AG09309 (cell line): ENCODE results near the gene VTI1B.
A peak's percentile ranks its signal among the peaks of the same experiment; 100 is the strongest.
"Not testable (repeated sequence)": the region's sequence is repeated elsewhere in the genome, so short reads cannot be mapped to it uniquely, and the experiment has no call there.

Experiments
- DNase-seq: peaks from one replicate; pipeline ENCODE4 v3.0.0-alpha.2; 2010; ENCODE audit warnings: low read depth
- H3K4me3 ChIP-seq: 2 replicates; pipeline ENCODE4 v1.5.1; 2011; ENCODE audit warnings: mild to moderate bottlenecking, low read depth, low read length, moderate library complexity; ENCODE audit not compliant: control insufficient read depth
- CTCF ChIP-seq: IDR thresholded peaks from 2 replicates; pipeline ENCODE4 v1.5.1; 2011; ENCODE audit warnings: mild to moderate bottlenecking, low read depth, low read length, inconsistent platforms; ENCODE audit not compliant: insufficient read depth, control insufficient read depth; ENCODE audit errors: missing control alignments

Gene VTI1B

GRCh38 chr14:67674480-67675218, at the start of gene VTI1B:
VTI1B (minus strand) TSS chr14:67674632; CDS start chr14:67674489, 143 bp downstream.
- DNase-seq = no peak
- peak; percentile 28 for TF ChIP-seq CTCF
- H3K4me3 ChIP-seq = peak within 1 kb of the TSS; percentile 71

- no peak for TF ChIP-seq CTCF
- no peak for DNase-seq
- H3K4me3 ChIP-seq = no peak overlapping the region
Measured at GRCh38 chr14:67722293-67722692, 47.9 kb upstream of the VTI1B start.

- no peak for TF ChIP-seq CTCF
- no peak for DNase-seq
- no peak overlapping the region for H3K4me3 ChIP-seq
Measured at GRCh38 chr14:67721875-67722274, 47.4 kb upstream of the VTI1B start.

- no peak for TF ChIP-seq CTCF
- H3K4me3 ChIP-seq = no peak overlapping the region
- no peak for DNase-seq
Measured at GRCh38 chr14:67719866-67720265, 45.4 kb upstream of the VTI1B start.

GRCh38 chr14:67719385-67719784, 45.0 kb upstream of the VTI1B start:
- not testable (repeated sequence) for H3K4me3 ChIP-seq, DNase-seq

GRCh38 chr14:67718265-67718664, 43.8 kb upstream of the VTI1B start:
- TF ChIP-seq CTCF = no peak
- DNase-seq = no peak

GRCh38 chr14:67717048-67717447, 42.6 kb upstream of the VTI1B start:
- H3K4me3 ChIP-seq = no peak overlapping the region
- TF ChIP-seq CTCF = no peak
- DNase-seq = no peak

More at GRCh38 chr14:67718265-67718664, 43.8 kb upstream of the VTI1B start:
- H3K4me3 ChIP-seq = no peak overlapping the region
